ENCODE measurements around the gene ABLIM2.

ABLIM2 gene

DNA sequence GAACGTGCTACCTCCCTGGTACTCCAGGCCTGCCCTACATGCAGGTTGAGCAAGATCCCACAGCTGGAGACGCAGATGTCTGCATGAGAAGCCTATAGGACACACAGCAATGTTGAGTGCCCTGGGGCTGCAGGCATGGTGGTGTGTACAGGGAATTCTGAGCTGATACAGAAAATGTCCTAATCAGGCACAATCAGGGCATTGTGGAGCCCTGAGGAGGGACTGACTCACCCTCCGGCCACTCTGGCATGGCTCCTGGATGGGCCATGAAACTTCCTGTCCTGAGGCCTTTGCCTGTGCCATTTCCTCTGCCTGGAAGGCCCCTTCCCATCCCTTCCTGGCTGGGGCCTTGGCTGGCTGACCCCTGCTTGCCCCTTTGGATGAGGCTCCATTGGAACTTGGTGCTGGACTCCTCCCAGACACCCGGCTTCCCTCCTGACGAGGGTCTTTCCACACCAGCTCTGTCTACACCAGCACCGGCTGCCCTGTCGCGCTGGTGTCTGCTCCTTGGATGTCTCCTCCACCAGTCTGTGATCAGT lies 202.3 kb downstream of the ABLIM2 start:
- DNase-seq (ENCODE audit: low read depth): no peak
- TF ChIP-seq CTCF (IDR thresholded peaks at IDR 0.05; ENCODE audit: insufficient read depth, low read depth, low read length, missing control alignments): no peak

DNA sequence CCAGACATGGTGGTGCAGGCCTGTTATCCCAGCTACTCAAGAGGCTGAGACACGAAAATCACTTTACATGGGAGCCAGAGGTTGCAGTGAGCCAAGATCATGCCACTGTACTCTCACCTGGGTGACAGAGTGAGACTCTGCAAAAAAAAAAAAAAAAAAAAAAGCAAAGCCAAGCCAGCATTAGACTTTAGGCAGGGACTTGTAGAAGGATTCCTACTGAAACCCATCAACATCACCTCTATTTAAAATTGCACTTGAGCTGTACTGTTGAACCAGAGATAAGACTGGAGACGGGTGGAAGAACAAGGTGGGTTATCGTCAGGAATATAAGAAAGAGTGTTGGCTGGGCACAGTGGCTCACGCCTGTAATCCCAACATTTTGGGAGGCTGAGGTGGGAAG lies 203.2 kb downstream of the ABLIM2 start:
- no peak for DNase-seq (ENCODE audit: low read depth)
- TF ChIP-seq CTCF (IDR thresholded peaks at IDR 0.05; ENCODE audit: insufficient read depth, low read depth, low read length, missing control alignments): no peak
- no peak overlapping the region for H3K4me3 ChIP-seq (ENCODE audit: low read depth, low read length)

More for the DNA sequence above, 202.3 kb downstream of the ABLIM2 start:
- H3K4me3 ChIP-seq (ENCODE audit: low read depth, low read length): no peak overlapping the region

GRCh38 chr4:7952615-7953014 lies 206.0 kb downstream of the ABLIM2 start:
- no peak overlapping the region for H3K4me3 ChIP-seq (ENCODE audit: low read depth, low read length)
- TF ChIP-seq CTCF (IDR thresholded peaks at IDR 0.05; ENCODE audit: insufficient read depth, low read depth, low read length, missing control alignments): no peak
- DNase-seq (ENCODE audit: low read depth): no peak

DNA sequence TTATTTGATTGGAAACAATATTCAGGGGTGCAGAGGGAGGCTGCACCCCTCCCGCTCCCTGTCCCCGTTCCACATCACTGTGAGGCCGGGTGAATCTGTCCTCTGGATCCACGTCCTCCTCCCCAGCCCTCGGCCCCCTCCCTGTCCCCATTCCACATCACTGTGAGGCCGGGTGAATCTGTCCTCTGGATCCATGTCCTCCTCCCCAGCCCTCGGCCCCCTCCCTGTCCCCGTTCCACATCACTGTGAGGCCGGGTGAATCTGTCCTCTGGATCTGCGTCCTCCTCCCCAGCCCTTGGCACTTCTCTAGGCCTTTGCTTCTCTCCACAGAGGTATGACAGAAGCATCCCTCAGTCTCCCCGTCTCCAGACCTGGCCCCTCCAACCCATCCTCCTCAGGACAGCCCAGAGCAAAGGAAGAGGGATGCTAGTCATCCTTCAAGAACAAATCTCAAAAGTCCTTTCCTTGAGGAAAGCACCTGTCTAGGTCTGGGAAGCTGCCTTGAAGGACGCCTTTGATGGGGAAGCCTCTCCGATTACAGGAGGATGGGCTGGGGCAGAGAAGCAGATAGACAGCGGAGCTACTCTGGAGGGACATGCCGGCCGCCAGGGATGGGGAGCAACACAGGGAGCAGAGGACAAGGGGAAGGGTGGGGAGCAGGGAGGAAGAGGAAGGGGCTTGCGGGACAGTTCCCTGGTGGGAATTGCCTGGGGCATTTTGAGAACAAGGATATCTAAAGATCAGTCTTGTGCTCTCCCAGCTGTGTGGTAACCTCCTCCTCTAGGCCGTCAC lies 208.1 kb downstream of the ABLIM2 start:
- H3K4me3 ChIP-seq (ENCODE audit: low read depth, low read length): no peak overlapping the region
- no peak for TF ChIP-seq CTCF (IDR thresholded peaks at IDR 0.05; ENCODE audit: insufficient read depth, low read depth, low read length, missing control alignments)
- DNase-seq (ENCODE audit: low read depth): no peak

GRCh38 chr4:7949759-7950158 lies 208.9 kb downstream of the ABLIM2 start:
- no peak for DNase-seq (ENCODE audit: low read depth)
- TF ChIP-seq CTCF (IDR thresholded peaks at IDR 0.05; ENCODE audit: insufficient read depth, low read depth, low read length, missing control alignments): no peak
- H3K4me3 ChIP-seq (ENCODE audit: low read depth, low read length): no peak overlapping the region

- H3K4me3 ChIP-seq (ENCODE audit: low read depth, low read length): no peak overlapping the region
- no peak for TF ChIP-seq CTCF (IDR thresholded peaks at IDR 0.05; ENCODE audit: insufficient read depth, low read depth, low read length, missing control alignments)
- no peak for DNase-seq (ENCODE audit: low read depth)
Observed at GRCh38 chr4:7947927-7948326, 210.7 kb downstream of the ABLIM2 start.

Data from GM12865 (cell line).